ENCODE results near the gene RAB11B.
"Not testable (repeated sequence)": the region's sequence is repeated elsewhere in the genome, so short reads cannot be mapped to it uniquely, and the experiment has no call there.

RAB11B gene

DNA sequence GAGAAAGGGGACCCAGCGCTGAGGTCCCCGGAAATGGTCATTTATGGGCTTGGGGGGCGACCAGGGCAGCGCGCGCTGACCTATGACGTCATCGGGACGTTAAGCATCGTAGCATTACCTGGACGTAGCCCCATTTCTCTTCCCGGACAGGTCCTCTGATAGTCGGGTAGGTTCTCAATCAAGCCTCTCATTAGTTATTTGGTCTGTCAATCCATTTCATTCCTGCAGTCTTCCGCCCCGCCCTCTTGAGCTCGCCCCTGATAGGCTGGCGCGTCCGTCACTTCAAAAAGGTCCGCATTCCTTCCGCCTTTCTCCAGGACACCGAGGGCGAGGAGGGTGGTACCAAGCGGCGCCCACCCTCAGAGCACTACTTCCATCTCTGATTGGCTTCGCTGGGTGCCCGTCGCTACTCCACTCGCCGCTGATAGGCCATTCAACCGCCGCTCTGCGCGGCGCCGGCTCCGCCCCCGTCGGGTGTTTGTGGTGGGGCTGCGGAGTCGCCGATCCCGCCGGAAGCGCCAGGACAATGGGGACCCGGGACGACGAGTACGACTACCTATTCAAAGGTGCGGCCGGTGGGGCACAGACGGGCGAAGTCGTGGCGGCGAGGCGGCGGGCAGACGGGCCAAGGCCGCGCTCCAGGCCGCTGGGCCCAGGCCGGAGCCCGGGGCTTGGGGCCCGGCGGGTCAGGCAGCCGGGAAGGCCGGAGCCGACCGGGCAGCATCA lies at the start of gene RAB11B:
RAB11B (plus strand) TSS at position 470 of the 726 bp plus-strand sequence; CDS start at position 527, 57 bp downstream.
- peak; percentile 100 for DNase-seq (ENCODE audit: low read depth)

DNA sequence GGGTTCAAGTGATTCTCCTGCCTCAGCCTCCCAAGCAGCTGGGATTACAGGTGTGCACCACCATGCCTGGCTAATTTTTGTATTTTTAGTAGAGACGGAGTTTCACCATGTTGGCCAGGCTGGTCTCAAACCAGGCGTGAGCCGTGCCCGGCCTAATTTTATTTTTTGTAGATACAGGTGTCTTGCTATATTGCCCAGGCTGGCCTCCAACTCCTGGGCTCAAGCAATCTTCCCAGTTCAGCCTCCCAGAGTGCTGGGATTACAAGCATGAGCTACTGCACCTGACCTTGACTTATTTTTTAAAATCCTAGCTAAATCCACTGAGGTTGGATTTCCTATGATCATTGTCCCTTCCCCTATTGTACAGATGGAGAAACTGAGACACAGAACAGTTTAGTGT lies 48.7 kb upstream of the RAB11B start:
- not testable (repeated sequence) for DNase-seq (ENCODE audit: low read depth)

DNA sequence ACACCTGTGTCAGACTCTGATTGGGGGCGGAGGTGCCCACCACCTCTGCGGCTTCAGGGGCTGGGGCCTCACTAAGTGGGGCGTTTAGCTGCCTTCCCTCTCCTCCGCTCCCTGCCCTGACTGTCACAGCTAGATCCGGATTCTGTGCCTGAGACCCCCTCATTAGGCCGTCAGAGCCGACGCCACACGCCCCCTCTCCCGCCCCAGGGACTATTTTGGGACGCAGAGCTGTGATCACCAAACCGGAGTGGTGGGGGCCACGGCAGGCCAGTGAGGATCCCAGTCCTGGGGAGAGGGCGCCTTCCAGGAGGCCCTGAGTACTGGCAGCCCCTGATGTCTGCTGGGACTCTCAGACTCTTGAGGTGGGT lies 47.9 kb upstream of the RAB11B start:
- DNase-seq (ENCODE audit: low read depth), result no peak

DNA sequence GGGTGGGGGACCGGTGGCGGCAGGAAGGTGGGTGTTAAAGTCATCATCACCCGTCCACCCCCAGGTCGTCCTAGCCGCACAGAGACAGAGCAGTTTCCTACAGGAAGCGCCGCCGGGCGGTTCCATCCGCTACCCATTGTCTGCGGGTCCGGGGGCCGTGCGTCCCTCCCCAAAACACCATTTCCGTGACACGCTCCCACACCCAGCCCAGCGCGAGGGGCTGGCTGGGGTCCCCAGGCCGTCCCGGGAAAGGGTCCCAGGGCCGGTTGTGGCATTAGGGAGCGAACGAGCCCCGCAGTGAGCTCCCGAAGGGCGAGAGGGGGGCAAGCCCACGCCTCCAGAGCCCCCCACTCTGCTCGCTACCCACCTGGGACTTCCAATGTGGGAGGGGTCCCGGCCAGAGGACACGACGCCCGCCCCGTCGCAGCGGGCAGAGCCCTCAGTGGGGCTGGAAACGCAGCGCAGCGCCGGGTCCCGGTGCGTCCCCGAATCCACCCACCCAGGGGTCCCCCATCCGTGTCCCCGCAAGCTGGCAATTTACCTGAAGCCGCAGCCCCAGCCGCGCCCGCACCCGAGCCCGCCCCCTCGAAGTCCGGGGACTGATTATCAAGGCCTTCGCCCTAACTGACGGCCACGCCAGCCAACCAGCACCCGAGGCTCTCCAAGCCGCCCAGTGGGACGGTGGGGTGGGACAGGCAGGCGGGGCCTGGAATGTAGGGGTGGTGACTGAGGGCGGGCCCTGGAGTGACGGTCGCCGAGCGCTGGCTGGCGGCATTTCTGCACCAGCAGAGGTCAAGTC lies 47.3 kb upstream of the RAB11B start, which contains the start of gene KANK3:
KANK3 (minus strand) TSS at position 579 of the 799 bp plus-strand sequence. CDS start 5,434 bp downstream, outside the sequence.
- DNase-seq (ENCODE audit: low read depth), result peak; percentile 83

DNA sequence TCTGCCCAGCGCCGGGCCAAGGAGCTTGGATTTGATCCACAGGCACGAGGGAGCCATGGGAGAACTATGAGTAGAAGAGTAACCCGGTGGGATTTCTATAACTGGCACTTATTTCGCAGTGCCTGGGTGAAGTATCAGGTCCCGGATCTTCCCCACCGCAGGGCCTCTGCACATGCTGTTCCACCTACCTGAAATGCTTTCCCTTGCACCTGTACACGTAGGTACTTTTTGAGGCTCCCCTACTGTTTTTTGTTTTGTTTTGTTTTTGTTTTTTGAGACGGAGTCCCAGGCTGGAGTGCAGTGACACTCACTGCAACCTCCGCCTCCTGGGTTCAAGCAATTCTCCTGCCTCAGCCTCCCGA lies 46.7 kb upstream of the RAB11B start:
- DNase-seq (ENCODE audit: low read depth), result no peak

DNA sequence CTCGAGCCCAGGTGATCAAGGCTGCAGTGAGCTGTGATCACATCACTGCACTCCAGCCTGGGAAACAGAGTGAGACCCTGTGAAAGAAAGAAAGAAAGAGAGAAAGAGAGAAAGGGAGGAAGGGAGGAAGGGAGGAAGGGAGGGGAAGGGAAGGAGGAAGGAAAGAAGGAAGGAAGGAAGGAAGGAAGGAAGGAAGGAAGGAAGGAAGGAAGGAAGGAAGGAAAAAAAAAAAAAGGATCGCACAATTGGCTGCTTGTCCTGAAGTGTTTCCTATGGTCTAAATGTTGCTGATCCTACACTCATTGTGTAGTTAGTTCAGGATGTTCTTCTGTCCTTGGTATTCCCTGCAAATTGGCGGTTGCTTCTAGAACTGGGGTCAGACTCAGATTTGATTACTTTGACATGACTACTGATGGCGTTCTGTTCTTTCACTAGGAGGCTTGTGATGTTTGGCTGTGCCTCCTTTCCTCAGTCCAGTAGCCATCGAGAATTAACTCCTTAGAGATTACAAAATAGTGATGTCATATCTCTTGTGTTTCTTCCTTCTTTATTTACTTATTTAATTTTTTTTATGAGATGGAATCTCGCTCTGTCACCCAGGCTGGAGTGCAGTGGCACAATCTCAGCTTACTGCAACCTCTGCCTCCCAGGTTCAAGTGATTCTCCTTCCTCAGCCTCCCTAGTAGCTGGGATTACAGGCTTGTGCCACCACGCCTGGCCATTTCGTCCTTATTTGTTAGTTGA lies 40.4 kb upstream of the RAB11B start:
- not testable (repeated sequence) for DNase-seq (ENCODE audit: low read depth)

DNA sequence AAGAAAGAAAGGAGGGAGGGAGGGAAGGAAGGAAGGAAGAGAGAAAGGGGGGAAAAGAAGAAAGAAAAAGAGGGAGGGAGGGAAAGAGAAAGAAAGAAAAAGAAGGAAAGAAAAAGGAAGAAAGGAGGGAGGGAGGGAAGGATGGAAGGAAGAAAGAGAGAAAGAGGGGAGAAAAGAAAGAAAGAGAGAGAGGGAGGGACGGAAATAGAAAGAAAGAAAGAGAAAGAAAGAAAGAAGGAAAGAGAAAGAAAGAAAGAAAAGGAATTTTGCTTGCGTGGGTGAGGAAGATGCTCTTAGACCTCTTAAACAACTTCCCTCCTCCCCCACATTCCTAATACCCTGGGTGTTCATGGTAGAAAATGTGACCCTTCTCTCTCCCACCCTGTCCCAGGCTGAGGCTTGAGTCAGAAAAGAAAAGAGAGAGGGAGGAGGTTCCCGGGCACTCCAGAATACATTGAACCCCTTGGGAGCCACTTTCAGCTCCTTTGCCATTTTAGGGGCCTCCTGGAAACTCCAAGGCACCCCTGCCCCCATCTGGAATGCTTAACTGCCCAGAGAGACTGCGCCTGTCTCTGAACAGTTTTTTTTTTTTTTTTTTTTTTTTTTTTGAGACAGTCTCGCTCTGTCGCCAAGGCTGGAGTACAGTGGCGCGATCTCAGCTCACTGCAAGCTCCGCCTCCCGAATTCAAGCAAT lies 37.9 kb upstream of the RAB11B start:
- no peak for DNase-seq (ENCODE audit: low read depth)

DNA sequence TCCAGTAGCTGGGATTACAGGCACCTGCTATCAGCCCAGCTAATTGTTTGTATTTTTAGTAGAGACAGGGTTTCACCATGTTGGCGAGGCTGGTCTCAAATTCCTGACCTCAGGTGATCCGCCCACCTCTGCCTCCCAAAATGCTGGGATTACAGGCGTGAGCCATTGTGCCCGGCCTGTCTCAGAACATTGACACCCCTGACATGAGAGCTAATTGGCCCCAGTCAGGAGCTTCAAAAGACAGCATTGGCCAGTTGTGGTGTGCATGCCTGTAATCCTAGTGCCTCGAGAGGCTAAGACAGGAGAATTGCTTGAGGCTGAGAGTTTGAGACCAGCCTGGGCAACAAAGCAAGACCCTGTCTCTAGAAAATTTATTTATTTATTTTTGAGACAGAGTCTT lies 37.3 kb upstream of the RAB11B start:
- DNase-seq (ENCODE audit: low read depth), result not testable (repeated sequence)

DNA sequence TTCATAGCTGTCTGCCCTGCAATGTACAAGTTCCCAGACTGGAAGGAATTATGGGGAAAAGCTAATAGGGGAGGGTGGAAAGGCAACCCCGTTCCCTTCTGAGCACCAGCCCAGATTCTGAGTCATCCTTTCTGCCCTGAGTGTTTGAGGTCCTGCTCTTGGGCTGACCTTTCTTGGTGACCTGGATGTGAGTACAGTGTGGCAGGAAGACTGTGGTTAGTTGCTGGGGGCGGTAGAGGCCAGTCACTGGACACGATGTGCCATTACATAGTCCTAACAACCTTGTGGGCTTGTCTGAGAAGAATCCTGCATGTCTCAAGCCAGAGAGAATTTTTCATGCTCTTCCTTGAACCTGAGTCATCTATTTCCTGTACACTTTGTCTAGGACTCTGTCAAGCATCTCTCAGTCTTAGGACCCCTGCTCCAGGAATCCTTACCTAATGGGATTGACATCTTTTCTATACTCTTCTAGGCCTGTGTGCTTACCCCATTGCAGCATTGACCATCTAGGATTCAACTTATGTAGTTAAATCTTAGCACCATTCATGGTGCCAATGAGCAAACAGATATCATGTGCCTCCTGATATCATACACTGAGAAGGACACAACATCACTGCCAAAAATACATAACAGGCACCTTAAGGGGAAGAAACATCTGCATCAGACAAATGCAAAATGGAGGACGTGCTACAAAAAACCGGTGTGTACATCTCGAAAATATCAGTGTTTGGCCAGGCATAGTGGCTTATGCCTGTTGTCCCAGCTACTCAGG lies 34.3 kb upstream of the RAB11B start:
- DNase-seq (ENCODE audit: low read depth), result peak; percentile 89

DNA sequence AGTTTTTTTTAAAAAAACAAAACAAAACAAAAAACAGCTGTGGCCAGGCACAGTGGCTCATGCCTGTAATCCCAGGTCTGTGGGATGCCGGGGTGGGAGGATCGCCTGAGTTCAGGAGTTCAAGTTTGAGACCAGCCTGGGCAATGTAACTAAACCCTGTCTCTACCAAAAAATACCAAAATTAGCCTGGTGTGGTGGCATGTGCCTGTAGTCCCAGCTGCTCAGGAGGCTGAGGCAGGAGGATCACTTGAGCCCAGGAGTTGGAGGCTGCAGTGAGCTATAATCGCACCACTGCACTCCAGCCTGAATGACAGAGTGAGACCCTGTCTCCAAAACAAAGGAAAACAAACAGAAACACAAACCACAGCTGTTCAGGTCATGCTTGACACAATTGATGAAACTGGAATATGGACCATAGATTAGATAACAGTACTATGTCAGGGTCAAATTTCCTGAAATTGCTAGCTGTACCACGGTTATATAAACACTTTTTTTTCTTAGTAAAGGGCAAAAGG lies 33.1 kb upstream of the RAB11B start:
- DNase-seq (ENCODE audit: low read depth), result no peak

DNA sequence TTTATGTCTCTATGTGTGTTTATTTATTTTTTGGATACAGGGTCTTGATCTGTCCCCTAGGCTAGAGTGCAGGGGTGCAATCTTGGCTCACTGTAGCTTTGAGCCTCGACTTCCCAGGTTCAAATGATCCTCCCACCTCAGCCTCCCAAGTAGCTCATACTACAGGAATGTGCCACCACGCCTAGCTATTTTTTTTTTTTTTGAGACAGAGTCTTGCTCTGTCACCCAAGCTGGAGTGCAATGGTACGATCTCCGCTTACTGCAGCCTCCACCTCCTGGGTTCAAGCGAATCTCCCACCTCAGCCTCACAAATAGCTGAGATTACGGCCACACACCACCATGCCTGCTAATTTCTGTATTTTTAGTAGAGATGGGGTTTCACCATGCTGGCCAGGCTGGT lies 31.2 kb upstream of the RAB11B start:
- no peak for DNase-seq (ENCODE audit: low read depth)

DNA sequence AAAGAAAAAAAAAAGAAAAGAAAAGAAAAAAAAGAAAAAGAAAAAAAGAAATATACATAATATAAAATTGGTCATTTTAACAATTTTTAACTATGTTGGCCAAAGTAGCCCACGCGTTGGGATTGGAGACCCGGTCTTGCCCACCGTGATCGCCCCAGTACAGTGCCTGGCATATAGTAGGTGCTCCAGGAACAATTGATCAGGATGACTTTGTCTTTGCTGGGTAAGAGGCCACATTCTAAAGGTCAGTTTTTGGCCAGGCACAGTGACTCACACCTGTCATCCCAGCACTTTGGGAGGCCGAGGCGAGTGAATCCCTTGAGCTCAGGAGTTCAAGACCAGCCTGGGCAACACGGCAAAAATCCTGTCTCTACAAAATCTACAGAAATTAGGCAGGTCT lies 30.0 kb upstream of the RAB11B start:
- no peak for DNase-seq (ENCODE audit: low read depth)

DNA sequence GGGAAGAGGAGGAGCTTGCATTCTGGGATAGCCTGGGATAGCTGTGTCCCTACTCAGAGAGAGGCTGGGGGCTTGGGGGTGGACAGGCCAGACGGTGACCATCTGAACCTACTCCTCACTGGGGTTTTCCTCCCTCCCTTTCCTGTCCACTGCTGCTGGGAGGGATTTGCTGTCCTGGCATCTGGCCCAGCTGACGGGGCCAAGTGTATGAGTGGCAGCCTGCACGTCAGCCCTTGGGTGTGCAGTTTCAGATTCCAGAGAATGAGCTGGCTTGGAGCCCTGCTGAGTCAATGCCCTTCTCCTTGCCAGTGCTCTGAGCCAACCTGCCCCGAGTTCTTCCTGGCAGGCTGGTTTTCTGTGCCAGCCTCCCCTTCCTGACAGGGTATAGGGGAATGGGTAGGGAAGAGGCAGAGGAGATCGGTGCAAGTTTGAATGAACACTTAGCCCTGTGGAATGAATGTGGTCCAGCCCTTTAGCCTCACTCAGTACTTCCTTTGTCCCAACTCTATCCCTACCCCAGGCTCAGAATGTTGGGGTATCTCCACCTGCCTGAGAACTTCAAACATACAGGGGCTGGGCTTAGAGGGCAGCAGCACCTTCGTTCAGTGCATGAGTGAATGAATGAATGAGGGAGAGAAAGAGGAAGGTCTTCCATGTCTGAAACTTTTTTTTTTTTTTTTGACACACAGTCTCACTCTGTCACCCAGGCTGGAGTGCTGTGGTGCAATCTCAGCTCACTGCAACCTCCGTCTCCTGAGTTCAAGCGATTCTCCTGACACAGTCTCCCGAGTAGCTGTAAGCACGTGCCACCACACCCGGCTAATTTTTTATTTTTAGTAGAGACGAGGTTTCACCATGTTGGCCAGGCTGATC lies 28.0 kb upstream of the RAB11B start:
- DNase-seq (ENCODE audit: low read depth), result peak; percentile 97

DNA sequence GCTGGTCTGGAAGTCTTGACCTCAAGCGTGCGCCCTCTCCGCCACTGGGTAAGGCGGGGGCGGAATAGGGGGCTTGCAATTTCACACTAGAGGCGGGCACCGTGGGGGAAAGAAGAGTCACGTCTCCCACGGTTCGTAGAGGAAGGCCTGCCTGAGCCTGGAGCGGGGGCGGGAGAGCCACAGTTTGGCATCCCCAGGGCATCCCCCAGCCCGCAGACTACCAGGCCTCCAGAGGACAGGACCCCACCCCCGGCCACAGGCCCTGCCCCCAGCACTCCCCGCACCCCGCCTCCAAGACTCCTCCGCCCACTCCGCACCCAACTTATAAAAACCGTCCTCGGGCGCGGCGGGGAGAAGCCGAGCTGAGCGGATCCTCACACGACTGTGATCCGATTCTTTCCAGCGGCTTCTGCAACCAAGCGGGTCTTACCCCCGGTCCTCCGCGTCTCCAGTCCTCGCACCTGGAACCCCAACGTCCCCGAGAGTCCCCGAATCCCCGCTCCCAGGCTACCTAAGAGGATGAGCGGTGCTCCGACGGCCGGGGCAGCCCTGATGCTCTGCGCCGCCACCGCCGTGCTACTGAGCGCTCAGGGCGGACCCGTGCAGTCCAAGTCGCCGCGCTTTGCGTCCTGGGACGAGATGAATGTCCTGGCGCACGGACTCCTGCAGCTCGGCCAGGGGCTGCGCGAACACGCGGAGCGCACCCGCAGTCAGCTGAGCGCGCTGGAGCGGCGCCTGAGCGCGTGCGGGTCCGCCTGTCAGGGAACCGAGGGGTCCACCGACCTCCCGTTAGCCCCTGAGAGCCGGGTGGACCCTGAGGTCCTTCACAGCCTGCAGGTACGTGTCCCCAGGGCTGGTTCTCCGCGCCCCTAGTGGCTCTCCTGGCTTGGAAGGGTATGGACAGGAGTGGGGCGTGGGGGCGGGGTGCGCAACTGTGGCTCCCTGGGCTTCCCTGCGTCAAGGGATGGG lies 26.1 kb upstream of the RAB11B start, which contains the start of gene ANGPTL4:
ANGPTL4 (plus strand) TSS at position 353 of the 969 bp plus-strand sequence; CDS start at position 520, 167 bp downstream.
- no peak for DNase-seq (ENCODE audit: low read depth)

DNA sequence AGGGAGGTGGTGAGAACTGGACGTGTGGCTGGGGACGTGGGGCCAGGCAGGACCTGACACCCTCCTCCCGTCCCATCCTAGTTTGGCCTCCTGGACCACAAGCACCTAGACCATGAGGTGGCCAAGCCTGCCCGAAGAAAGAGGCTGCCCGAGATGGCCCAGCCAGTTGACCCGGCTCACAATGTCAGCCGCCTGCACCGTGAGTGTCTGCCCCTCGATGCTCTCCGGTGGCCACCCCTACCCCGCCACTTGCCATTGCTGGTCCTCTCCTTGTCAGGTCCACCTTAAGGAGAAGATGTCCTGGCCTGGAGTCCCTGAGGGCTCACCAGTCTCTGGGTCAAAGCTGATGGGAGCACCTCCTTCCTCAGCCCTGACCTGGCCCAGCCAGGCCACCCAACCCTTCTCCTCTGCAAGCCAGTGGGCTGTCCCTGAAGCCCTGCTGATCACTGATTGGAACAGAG lies 24.0 kb upstream of the RAB11B start:
- no peak for DNase-seq (ENCODE audit: low read depth)

DNA sequence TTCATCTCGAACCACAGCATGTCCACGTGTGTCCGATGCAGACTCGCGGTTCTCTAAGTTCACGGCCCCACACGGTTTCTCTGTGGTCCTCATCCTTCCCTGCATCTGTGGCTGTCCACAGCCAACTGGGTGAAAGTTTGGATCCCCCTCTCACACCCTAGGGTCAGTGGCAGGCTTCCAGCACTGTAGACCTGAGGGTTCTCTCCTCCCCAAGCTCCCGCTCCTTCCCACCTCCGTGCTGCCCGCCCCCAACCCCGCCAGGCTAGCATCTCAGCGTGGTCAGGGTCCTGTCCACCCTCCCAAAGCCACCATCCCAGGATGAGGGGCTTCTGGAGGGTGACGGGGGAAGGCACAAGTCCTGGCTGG lies 23.2 kb upstream of the RAB11B start:
- DNase-seq (ENCODE audit: low read depth), result no peak

DNA sequence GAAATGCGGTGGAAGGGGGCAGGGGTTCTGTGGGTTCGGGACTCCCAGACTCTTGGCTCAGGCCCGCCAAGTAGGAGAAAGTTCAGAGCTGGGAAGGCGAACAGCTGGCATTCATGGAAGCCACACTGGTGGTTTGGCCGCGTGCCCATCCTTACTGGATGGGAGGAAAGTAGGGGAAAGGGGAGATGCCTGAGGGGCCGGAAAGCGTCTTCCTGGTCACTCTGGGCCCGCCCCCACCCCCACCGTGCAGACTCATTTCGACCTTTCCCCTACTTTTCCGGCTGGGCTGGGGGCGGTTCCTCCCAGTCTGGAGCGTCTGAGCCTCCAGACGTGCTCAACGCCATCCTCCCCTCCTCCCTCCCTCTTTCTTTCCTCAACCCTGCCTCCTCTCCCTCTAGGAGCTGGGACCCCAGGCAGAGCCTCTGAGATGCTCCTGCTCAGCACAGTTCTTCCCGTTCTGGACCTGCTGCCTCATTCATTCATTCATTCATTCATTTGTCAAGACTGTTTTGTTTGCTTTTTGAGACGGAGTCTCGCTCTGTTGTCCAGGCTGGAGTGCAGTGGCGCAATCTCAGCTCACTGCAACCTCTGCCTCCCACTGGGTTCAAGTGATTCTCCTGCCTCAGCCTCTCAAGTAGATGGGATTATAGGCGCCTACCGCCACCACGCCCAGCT lies 22.7 kb upstream of the RAB11B start:
- DNase-seq (ENCODE audit: low read depth), result peak; percentile 95
